Stomach smooth muscle (tissue), 2 donors: ENCODE measurements around the gene CDKN2D.

ENCODE experiments used
- H3K27ac ChIP-seq: one replicate; pipeline ENCODE4 v1.7.0; 2013; ENCODE audit warnings: mild to moderate bottlenecking, low read length, inconsistent platforms
- H3K27me3 ChIP-seq, 2 donors: one replicate each; pipeline ENCODE4 v1.7.0; 2013; ENCODE audit warnings: low read length in 2 of 2; ENCODE audit not compliant: insufficient read depth in 2 of 2, control insufficient read depth in 1 of 2
- H3K36me3 ChIP-seq, 2 donors: one replicate each; pipeline ENCODE4 v1.7.0; 2013; ENCODE audit warnings: low read length in 2 of 2; ENCODE audit not compliant: control insufficient read depth in 2 of 2, insufficient read depth in 2 of 2
- H3K4me1 ChIP-seq: one replicate; pipeline ENCODE4 v1.7.0; 2013; ENCODE audit warnings: low read length; ENCODE audit not compliant: control insufficient read depth, insufficient read depth
- H3K4me3 ChIP-seq, 2 donors: one replicate each; pipeline ENCODE4 v1.7.0; 2013; ENCODE audit warnings: low read length in 2 of 2
- H3K9ac ChIP-seq, 2 donors: one replicate each; pipeline ENCODE4 v1.7.0; 2013; ENCODE audit warnings: low read length in 2 of 2, mild to moderate bottlenecking in 1 of 2
- H3K9me3 ChIP-seq, 2 donors: one replicate each; pipeline ENCODE4 v1.7.0; 2013; ENCODE audit warnings: low read length in 2 of 2; ENCODE audit not compliant: control insufficient read depth in 2 of 2
- donor health status: healthy.
- donor health status: Pancreatic carcinoma.

The CDKN2D gene

GRCh38 chr19:10568826-10569651 lies at the start of gene CDKN2D:
Gene CDKN2D (minus strand): TSS chr19:10568979. CDS start chr19:10568653, 326 bp downstream.
- Histone ChIP-seq H3K4me1 (peaks cover 37% of the 10 kb centered on the region), H3K9me3 (no peaks in the 10 kb centered on the region)

GRCh38 chr19:10617409-10618121 lies 48.8 kb upstream of the CDKN2D start:
- Histone ChIP-seq H3K9ac (no peak overlapping the region), H3K4me1 (no peaks in the 10 kb centered on the region), H3K4me3 (no peak overlapping the region), H3K27me3 (no peaks in the 10 kb centered on the region), H3K36me3 (no peaks in the 10 kb centered on the region), H3K27ac (no peak overlapping the region), H3K9me3 (no peaks in the 10 kb centered on the region)

More at GRCh38 chr19:10568826-10569651, at the start of gene CDKN2D:
- Histone ChIP-seq H3K9ac (peak within 1 kb of the TSS; percentile 36 to 45), H3K27me3 (no peaks in the 10 kb centered on the region), H3K4me3 (peak within 1 kb of the TSS; percentile 71 to 77), H3K27ac (no peak within 1 kb of the TSS), H3K36me3 (no peaks in the 10 kb centered on the region)

GRCh38 chr19:10615429-10616023 lies 46.7 kb upstream of the CDKN2D start:
- no peak overlapping the region for H3K9ac ChIP-seq
- H3K36me3 ChIP-seq: no peaks in the 10 kb centered on the region
- H3K4me3 ChIP-seq: no peak overlapping the region
- H3K27me3 ChIP-seq: no peaks in the 10 kb centered on the region
- H3K27ac ChIP-seq: no peak overlapping the region
- no peaks in the 10 kb centered on the region for H3K9me3 ChIP-seq
- no peaks in the 10 kb centered on the region for H3K4me1 ChIP-seq

- H3K27ac ChIP-seq: no peak overlapping the region
- no peak overlapping the region for H3K4me3 ChIP-seq
- H3K36me3 ChIP-seq: no peaks in the 10 kb centered on the region
- H3K9me3 ChIP-seq: no peaks in the 10 kb centered on the region
- no peaks in the 10 kb centered on the region for H3K4me1 ChIP-seq
- no peak overlapping the region for H3K9ac ChIP-seq
- H3K27me3 ChIP-seq: no peaks in the 10 kb centered on the region
Measured at GRCh38 chr19:10612499-10613119, 43.8 kb upstream of the CDKN2D start.

GRCh38 chr19:10611907-10612306 lies 43.1 kb upstream of the CDKN2D start:
- Histone ChIP-seq H3K36me3 (no peaks in the 10 kb centered on the region), H3K27me3 (no peaks in the 10 kb centered on the region), H3K27ac (no peak overlapping the region), H3K9me3 (no peaks in the 10 kb centered on the region), H3K9ac (no peak overlapping the region), H3K4me3 (no peak overlapping the region), H3K4me1 (no peaks in the 10 kb centered on the region)

GRCh38 chr19:10604460-10604980 lies 35.7 kb upstream of the CDKN2D start:
- Histone ChIP-seq H3K9me3 (no peaks in the 10 kb centered on the region), H3K4me1 (peaks cover 19% of the 10 kb centered on the region), H3K27me3 (no peaks in the 10 kb centered on the region), H3K9ac (no peak overlapping the region), H3K27ac (no peak overlapping the region), H3K36me3 (no peaks in the 10 kb centered on the region), H3K4me3 (peak overlapping the region in 1 of 2 donors; percentile 88)

GRCh38 chr19:10603873-10604459 lies 35.2 kb upstream of the CDKN2D start:
- Histone ChIP-seq H3K27ac (peak overlapping the region; percentile 53), H3K4me1 (peaks cover 19% of the 10 kb centered on the region), H3K4me3 (peak overlapping the region in 1 of 2 donors; percentile 88), H3K27me3 (no peaks in the 10 kb centered on the region), H3K9ac (no peak overlapping the region), H3K36me3 (no peaks in the 10 kb centered on the region), H3K9me3 (no peaks in the 10 kb centered on the region)

- peak overlapping the region; percentile 71 to 88 for H3K9ac ChIP-seq
- peak overlapping the region; percentile 88 to 91 for H3K4me3 ChIP-seq
- H3K27ac ChIP-seq: peak overlapping the region; percentile 53
- peaks cover 19% of the 10 kb centered on the region for H3K4me1 ChIP-seq
- H3K36me3 ChIP-seq: no peaks in the 10 kb centered on the region
- no peaks in the 10 kb centered on the region for H3K9me3 ChIP-seq
- no peaks in the 10 kb centered on the region for H3K27me3 ChIP-seq
Measured at GRCh38 chr19:10603084-10603872, 34.5 kb upstream of the CDKN2D start.

- Histone ChIP-seq H3K27me3 (no peaks in the 10 kb centered on the region), H3K9me3 (no peaks in the 10 kb centered on the region), H3K4me1 (peaks cover 19% of the 10 kb centered on the region), H3K27ac (peak overlapping the region; percentile 53), H3K4me3 (peak overlapping the region; percentile 88 to 91), H3K9ac (peak overlapping the region; percentile 71 to 88), H3K36me3 (no peaks in the 10 kb centered on the region)
Measured at GRCh38 chr19:10602330-10603083, 33.7 kb upstream of the CDKN2D start.
